Central memory CD8-positive, alpha-beta T cell (primary cell): Measurements from ENCODE around the gene NCOA1.
A peak's percentile ranks its signal among the peaks of the same experiment; 100 is the strongest.

Experiments used
- ATAC-seq: fragments of 150-1000 bp; cut with Tn5 transposase; replicated peaks from 2 replicates; pipeline ENCODE4 v1.10.0; 2022; ENCODE audit warnings: mild to moderate bottlenecking, moderate FRiP score, moderate number of reproducible peaks; ENCODE audit not compliant: poor library complexity, severe bottlenecking; ENCODE audit errors: extremely low read depth
- DNase-seq, 2 donors: peaks; one replicate each; pipeline ENCODE4 v3.0.0; 2021; ENCODE audit warnings: low spot score in 2 of 2
- H3K27ac Mint-ChIP-seq: one replicate; pipeline ENCODE4 v1.8.0; 2022; ENCODE audit warnings: low read depth, mild to moderate bottlenecking, moderate library complexity, mixed read lengths
- H3K27me3 Mint-ChIP-seq: one replicate; pipeline ENCODE4 v1.8.0; 2022; ENCODE audit warnings: mixed read lengths
- H3K36me3 Mint-ChIP-seq: one replicate; pipeline ENCODE4 v1.8.0; 2022; ENCODE audit warnings: mild to moderate bottlenecking, moderate library complexity, mixed read lengths; ENCODE audit not compliant: insufficient read depth
- H3K4me1 Mint-ChIP-seq: one replicate; pipeline ENCODE4 v1.8.0; 2022; ENCODE audit warnings: mixed read lengths
- H3K4me3 Mint-ChIP-seq: one replicate; pipeline ENCODE4 v1.8.0; 2022; ENCODE audit warnings: mild to moderate bottlenecking, moderate library complexity, mixed read lengths
- H3K9me3 Mint-ChIP-seq: one replicate; pipeline ENCODE4 v1.8.0; 2022; ENCODE audit warnings: mixed read lengths

NCOA1 gene

GRCh38 chr2:24743924-24744323 is 252.9 kb downstream of the NCOA1 start:
- Mint-ChIP-seq H3K27me3 (no peaks in the 10 kb centered on the region), H3K27ac (peak overlapping the region; percentile 84), H3K9me3 (no peaks in the 10 kb centered on the region), H3K4me1 (peaks cover 38% of the 10 kb centered on the region), H3K4me3 (peak overlapping the region; percentile 9), H3K36me3 (peaks cover 19% of the 10 kb centered on the region)
- ATAC-seq (no peak), DNase-seq (no peak)

DNA sequence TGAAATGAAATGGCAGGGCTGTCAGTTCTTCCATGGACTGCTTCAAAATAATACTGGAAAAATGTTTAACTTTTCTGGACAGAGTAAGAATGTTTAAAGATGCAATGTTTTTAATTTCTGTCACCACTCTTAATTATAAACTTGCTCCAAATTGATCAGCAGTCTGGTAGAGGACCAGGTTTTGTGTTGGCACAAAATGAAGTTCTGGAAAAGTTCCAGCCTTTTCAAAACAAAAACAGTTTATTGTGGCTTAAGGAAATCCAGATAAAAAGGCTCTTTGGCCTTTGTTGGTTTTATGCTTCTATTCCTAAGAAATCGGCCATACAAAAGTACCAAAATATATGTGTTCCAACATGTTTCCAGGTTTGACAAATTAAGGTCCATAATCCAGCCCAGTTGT is 253.3 kb downstream of the NCOA1 start:
- H3K27me3 Mint-ChIP-seq = no peaks in the 10 kb centered on the region
- H3K36me3 Mint-ChIP-seq = peaks cover 19% of the 10 kb centered on the region
- peaks cover 34% of the 10 kb centered on the region for H3K4me1 Mint-ChIP-seq
- no peak overlapping the region for H3K27ac Mint-ChIP-seq
- DNase-seq (no peak), ATAC-seq (no peak)
- no peaks in the 10 kb centered on the region for H3K9me3 Mint-ChIP-seq
- H3K4me3 Mint-ChIP-seq = no peak overlapping the region

- Mint-ChIP-seq H3K4me3 (peak overlapping the region; percentile 51), H3K4me1 (peaks cover 24% of the 10 kb centered on the region), H3K27me3 (no peaks in the 10 kb centered on the region), H3K9me3 (no peaks in the 10 kb centered on the region), H3K27ac (peak overlapping the region; percentile 64), H3K36me3 (peaks cover 24% of the 10 kb centered on the region)
- peak; percentile 86 for ATAC-seq
- no peak for DNase-seq
Measured at GRCh38 chr2:24745825-24746224, 254.8 kb downstream of the NCOA1 start.

DNA sequence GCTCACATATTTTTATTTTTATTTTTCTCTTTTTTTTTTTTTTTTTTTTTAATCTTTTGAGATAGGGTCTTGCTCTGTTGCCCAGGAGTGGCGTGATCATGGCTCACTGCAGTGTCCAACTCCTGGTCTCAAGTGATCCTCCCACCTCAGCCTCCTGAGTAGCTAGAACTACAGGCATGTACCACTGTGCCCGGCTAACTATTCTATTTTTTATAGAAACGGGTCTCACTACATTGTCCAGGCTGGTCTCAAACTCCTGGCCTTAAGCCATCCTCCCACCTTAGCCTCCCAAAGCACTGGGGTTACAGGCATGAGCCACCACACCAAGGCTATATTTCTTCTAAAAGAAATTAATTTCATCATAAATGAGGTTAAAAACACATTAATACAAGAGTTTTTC is 256.2 kb downstream of the NCOA1 start:
- Mint-ChIP-seq H3K4me3 (no peak overlapping the region), H3K27me3 (no peaks in the 10 kb centered on the region), H3K9me3 (no peaks in the 10 kb centered on the region), H3K4me1 (peaks cover 24% of the 10 kb centered on the region), H3K36me3 (peaks cover 19% of the 10 kb centered on the region), H3K27ac (no peak overlapping the region)
- DNase-seq (no peak), ATAC-seq (no peak)

- Mint-ChIP-seq H3K4me1 (peaks cover 16% of the 10 kb centered on the region), H3K9me3 (no peaks in the 10 kb centered on the region), H3K27me3 (no peaks in the 10 kb centered on the region), H3K36me3 (peaks cover 16% of the 10 kb centered on the region), H3K4me3 (no peak overlapping the region), H3K27ac (peak overlapping the region; percentile 22)
- DNase-seq = no peak
- ATAC-seq = no peak
Measured at GRCh38 chr2:24749069-24749691, 258.1 kb downstream of the NCOA1 start.

GRCh38 chr2:24754985-24755705 is 264.1 kb downstream of the NCOA1 start:
- Mint-ChIP-seq H3K4me3 (no peak overlapping the region), H3K9me3 (no peaks in the 10 kb centered on the region), H3K4me1 (no peaks in the 10 kb centered on the region), H3K36me3 (peaks cover 21% of the 10 kb centered on the region), H3K27ac (no peak overlapping the region), H3K27me3 (no peaks in the 10 kb centered on the region)
- ATAC-seq (no peak), DNase-seq (no peak)

DNA sequence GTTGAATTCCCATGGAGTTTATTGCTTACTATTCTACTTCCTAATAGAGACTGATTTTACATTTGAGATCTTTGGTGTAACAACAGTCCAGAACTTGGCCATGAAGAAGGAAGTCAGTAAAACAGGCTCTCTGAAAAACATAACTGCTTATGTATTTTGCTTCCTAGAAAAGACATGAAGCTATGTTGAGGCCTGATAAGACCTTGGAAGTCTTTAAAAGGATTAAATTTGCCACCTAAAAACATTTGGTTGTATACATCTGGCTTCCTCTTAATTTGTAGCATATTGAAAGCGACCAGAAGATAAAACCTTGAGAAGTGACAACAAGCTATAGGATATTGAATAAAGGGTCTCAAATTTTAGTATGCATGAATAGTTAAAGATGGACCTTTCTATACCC is 265.7 kb downstream of the NCOA1 start:
- H3K9me3 Mint-ChIP-seq = no peaks in the 10 kb centered on the region
- H3K27ac Mint-ChIP-seq = no peak overlapping the region
- ATAC-seq (no peak), DNase-seq (no peak)
- H3K4me1 Mint-ChIP-seq = no peaks in the 10 kb centered on the region
- H3K27me3 Mint-ChIP-seq = no peaks in the 10 kb centered on the region
- no peak overlapping the region for H3K4me3 Mint-ChIP-seq
- peaks cover 24% of the 10 kb centered on the region for H3K36me3 Mint-ChIP-seq

- Mint-ChIP-seq H3K4me1 (peaks cover 8% of the 10 kb centered on the region), H3K9me3 (no peaks in the 10 kb centered on the region), H3K27ac (no peak overlapping the region), H3K36me3 (peaks cover 49% of the 10 kb centered on the region), H3K4me3 (no peak overlapping the region), H3K27me3 (no peaks in the 10 kb centered on the region)
- no peak for DNase-seq
- no peak for ATAC-seq
Measured at GRCh38 chr2:24761866-24762265, 270.8 kb downstream of the NCOA1 start.

DNA sequence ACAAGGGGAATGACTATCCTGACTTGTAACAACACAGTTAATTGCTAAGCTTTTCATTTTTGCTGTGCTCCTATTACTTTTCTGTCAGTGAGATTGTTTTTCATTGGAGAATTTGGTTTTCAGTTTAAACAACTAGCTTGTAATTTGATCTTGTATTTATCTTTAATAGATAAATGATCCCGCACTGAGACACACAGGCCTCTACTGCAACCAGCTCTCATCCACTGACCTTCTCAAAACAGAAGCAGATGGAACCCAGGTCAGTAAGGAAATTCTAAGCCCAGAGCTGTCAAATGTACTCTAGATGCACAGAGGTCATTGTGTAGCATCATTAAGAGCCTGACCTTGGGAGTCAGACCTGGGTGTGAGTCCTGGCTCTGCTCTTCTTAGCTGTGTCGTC is 271.5 kb downstream of the NCOA1 start:
- H3K27ac Mint-ChIP-seq = no peak overlapping the region
- H3K4me1 Mint-ChIP-seq = peaks cover 10% of the 10 kb centered on the region
- ATAC-seq = no peak
- no peaks in the 10 kb centered on the region for H3K27me3 Mint-ChIP-seq
- no peak for DNase-seq
- peaks cover 55% of the 10 kb centered on the region for H3K36me3 Mint-ChIP-seq
- no peaks in the 10 kb centered on the region for H3K9me3 Mint-ChIP-seq
- no peak overlapping the region for H3K4me3 Mint-ChIP-seq

DNA sequence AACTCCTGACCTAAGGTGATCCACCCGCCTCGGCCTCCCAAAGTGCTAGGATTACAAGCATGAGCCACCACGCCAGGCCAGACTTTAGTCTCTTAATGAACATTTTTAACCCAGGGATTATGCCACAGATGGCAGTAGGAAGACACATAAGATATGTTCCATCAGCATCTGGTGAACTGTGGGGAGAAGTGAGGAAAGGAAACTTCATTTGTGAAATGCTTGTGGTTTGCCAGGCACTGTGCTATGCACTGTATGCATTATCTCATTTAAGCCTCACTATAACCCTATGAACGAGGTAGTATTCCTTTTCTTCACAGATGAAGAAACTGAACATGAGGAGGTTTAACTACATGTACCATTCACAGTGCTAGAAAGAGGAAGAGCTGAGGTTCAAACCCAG is 272.8 kb downstream of the NCOA1 start:
- Mint-ChIP-seq H3K27me3 (no peaks in the 10 kb centered on the region), H3K27ac (peak overlapping the region; percentile 77), H3K4me1 (peaks cover 10% of the 10 kb centered on the region), H3K9me3 (no peaks in the 10 kb centered on the region), H3K4me3 (no peak overlapping the region), H3K36me3 (peaks cover 56% of the 10 kb centered on the region)
- DNase-seq = no peak
- no peak for ATAC-seq

GRCh38 chr2:24766609-24767008 is 275.6 kb downstream of the NCOA1 start:
- peaks cover 16% of the 10 kb centered on the region for H3K4me1 Mint-ChIP-seq
- DNase-seq (no peak), ATAC-seq (no peak)
- H3K27ac Mint-ChIP-seq = peak overlapping the region; percentile 86
- H3K27me3 Mint-ChIP-seq = no peaks in the 10 kb centered on the region
- no peak overlapping the region for H3K4me3 Mint-ChIP-seq
- H3K36me3 Mint-ChIP-seq = peaks cover 61% of the 10 kb centered on the region
- H3K9me3 Mint-ChIP-seq = no peaks in the 10 kb centered on the region

DNA sequence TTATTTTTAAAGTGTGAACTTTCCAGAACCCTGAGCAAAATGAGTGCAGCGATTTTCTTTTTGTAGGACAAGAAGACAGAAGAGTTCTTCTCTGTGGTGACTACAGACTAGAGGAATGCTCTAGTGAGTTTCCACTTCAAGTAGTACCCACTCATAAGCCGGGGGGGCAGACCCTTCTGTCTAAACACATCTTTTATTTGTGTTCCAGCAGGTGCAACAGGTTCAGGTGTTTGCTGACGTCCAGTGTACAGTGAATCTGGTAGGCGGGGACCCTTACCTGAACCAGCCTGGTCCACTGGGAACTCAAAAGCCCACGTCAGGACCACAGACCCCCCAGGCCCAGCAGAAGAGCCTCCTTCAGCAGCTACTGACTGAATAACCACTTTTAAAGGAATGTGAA is 277.0 kb downstream of the NCOA1 start:
- Mint-ChIP-seq H3K27ac (peak overlapping the region; percentile 74), H3K4me3 (no peak overlapping the region), H3K36me3 (peaks cover 61% of the 10 kb centered on the region), H3K4me1 (peaks cover 16% of the 10 kb centered on the region), H3K9me3 (no peaks in the 10 kb centered on the region), H3K27me3 (no peaks in the 10 kb centered on the region)
- no peak for DNase-seq
- ATAC-seq = no peak

- Mint-ChIP-seq H3K4me1 (peaks cover 16% of the 10 kb centered on the region), H3K27me3 (no peaks in the 10 kb centered on the region), H3K36me3 (peaks cover 58% of the 10 kb centered on the region), H3K9me3 (no peaks in the 10 kb centered on the region), H3K4me3 (no peak overlapping the region), H3K27ac (peak overlapping the region; percentile 74)
- DNase-seq = no peak
- ATAC-seq = no peak
Measured at GRCh38 chr2:24768601-24769000, 277.5 kb downstream of the NCOA1 start.
